HG03159 (cell line): Measurements from ENCODE around the gene PHC2.

Source experiments
- ATAC-seq: cut with Tn5 transposase; IDR thresholded peaks from one replicate; pipeline ENCODE4 v1.9.1; 2021; ENCODE audit warnings: mild to moderate bottlenecking, moderate library complexity; ENCODE audit not compliant: unreplicated experiment

The PHC2 gene, protein sequence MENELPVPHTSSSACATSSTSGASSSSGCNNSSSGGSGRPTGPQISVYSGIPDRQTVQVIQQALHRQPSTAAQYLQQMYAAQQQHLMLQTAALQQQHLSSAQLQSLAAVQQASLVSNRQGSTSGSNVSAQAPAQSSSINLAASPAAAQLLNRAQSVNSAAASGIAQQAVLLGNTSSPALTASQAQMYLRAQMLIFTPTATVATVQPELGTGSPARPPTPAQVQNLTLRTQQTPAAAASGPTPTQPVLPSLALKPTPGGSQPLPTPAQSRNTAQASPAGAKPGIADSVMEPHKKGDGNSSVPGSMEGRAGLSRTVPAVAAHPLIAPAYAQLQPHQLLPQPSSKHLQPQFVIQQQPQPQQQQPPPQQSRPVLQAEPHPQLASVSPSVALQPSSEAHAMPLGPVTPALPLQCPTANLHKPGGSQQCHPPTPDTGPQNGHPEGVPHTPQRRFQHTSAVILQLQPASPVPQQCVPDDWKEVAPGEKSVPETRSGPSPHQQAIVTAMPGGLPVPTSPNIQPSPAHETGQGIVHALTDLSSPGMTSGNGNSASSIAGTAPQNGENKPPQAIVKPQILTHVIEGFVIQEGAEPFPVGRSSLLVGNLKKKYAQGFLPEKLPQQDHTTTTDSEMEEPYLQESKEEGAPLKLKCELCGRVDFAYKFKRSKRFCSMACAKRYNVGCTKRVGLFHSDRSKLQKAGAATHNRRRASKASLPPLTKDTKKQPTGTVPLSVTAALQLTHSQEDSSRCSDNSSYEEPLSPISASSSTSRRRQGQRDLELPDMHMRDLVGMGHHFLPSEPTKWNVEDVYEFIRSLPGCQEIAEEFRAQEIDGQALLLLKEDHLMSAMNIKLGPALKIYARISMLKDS

GRCh38 chr1:33430692-33431593 is at the start of gene PHC2:
PHC2 (minus strand) TSS chr1:33431095; CDS start chr1:33375539, 55,556 bp downstream.
- ATAC-seq = peak; percentile 93

DNA sequence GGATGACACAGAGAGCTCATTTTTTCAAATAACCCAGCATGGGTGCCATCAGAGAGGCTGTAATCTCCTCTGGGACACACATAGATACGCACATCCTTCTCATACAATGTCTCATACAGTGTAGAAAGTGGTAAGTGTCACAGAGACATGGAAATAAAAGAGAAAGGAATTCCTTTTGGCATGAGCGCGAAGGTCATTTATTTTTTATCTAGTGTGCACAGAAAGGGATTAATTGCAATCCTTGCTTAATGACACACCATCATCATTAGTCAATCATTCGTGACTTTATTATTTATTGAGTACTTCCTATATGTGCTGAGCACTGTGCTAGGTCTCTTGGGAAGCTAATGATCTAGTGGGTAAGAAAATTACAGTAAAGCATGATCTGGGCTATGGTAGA is 46.6 kb upstream of the PHC2 start:
- ATAC-seq = no peak

GRCh38 chr1:33473900-33474299 is 43.0 kb upstream of the PHC2 start:
- no peak for ATAC-seq

DNA sequence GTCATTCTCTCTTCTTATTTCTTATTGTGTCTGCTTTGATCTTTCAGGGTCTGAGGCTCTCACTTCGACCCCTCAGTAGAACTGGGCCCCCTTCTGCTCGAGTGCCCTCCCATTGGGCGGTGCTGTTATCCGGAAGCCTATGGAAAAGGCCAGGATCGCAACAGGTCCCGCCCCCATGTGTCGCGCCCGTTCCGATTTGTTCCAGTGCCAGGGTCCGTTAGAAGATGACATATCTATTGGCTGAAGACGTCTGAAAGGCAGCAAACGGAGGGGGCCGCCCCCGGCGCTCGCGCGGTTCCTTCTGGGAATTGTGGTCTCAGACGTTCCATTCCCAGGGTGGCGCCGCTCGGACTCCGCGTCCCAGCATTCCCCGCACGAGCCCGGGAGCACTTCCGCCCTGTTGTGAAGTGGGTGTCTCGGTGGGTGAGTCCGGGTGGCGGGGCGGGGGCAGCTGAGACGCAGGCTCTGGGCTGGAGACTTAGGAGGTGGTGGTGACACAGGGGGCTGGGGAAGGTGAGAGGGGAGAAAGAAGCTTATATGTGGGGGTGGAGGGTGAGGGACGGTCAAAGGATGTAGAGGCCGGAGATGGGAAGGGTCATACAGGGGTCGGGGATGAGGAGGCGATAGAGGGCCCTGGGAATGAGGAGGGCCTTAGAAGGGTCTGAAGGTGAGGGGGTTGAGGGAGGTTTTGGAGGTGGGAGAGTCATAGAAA is 41.5 kb upstream of the PHC2 start, which contains the start of gene ZSCAN20:
TSS of gene ZSCAN20 (plus strand) at position 377 of the 712 bp plus-strand sequence. CDS start 6,644 bp downstream, outside the sequence.
- ATAC-seq = peak; percentile 93

DNA sequence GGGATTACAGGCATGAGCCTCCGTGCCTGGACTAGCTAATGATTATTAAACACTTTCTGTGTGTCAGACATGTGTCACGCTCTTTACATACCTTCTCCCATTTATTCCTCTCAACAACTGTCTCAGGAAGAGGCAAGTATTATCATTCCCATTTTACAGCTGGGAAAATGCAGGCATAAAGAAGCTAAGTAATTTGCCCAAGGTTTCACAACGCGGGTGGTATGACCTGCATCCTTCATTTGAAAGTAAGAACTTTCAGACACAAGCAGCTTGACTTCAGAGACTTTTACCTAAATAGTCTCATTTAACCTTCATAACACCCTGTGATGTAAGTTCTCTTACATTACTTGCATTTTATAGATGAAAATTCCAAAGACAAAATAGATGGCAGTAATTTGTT is 40.5 kb upstream of the PHC2 start:
- ATAC-seq = no peak

DNA sequence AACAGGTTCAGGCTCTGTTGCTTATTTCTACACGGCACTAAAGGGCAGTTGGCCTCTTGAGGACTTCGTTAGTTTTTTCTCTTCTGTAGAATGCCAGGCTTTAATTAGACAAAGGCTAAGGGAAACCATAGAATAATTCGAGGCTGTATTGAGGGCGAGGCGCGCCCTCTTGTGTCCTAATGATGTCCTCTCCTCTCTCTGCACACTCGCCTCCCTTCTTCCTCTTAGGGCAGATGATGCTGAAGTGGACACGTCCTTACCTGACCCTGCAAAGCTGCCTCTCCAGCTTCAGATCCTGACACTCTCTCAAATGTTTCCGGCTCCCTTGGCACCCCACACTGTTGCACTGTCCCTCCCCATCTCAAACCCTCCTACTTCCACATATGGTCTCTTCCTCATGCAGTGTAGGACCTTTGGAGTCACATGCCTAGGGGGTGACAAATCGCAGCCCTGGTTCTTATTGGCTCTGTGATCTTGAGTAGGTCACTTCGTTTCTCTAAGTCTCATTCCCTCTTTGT is 39.7 kb upstream of the PHC2 start:
- ATAC-seq = no peak

- no peak for ATAC-seq
Observed at GRCh38 chr1:33469691-33470090, 38.8 kb upstream of the PHC2 start.

DNA sequence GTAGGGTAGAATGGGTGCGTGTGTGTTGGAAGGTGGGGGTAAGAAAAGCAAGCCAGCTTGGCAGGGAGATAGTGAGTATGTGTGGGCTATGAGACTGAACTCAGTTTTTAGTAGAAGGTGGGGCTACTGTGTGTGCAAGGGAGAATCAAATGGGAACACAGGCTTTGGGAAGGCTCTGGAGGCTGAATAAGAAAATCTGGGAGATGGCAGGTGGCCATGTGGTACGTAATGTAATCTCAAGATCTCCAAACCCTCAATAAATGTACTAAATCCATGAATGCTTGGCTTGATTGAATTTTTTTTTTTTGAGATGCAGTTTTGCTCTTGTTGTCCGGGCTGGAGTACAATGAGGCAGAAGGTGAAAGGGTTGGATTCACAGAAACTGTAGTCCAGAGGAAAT is 38.1 kb upstream of the PHC2 start:
- ATAC-seq = no peak

GRCh38 chr1:33468531-33468930 is 37.6 kb upstream of the PHC2 start:
- ATAC-seq = no peak

DNA sequence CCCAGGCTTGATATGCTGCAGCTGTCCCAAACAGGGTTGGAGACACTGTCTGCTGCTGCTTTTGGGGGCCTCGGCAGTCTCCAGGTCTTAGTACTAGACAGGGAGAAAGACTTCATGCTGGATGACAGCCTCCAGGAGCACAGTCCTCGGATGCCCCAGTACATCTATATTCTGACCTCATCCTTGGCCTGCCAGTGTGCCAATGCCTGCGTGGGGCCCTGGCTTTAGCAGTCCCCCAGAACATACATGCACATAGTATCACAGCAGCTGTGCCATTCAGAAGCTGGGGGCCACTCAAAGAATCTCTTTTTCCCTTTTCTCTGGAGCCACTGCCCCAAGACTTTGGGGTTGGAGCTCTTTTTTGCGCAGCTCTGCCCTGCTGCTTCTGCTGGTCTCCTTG is 37.1 kb upstream of the PHC2 start:
- ATAC-seq = no peak

DNA sequence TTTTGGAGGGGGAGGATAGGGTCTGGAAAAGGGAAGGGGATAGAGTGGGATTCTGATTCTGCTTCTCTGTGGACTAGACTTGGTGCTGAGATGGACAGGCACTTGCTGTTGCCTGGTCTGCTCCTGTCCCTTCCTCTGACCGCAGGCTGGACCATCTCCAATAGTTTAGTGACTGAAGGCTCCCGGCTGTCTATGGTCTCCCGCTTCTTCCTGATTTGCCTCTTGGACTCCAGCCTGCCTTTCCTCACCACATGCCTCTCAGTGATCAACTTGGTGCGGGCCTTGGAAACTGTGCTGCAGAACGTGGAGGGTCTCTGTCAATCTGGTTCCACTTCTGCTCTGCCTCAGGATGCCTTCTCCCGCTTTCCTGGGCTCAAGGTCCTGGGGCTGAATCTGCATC is 35.3 kb upstream of the PHC2 start:
- no peak for ATAC-seq

DNA sequence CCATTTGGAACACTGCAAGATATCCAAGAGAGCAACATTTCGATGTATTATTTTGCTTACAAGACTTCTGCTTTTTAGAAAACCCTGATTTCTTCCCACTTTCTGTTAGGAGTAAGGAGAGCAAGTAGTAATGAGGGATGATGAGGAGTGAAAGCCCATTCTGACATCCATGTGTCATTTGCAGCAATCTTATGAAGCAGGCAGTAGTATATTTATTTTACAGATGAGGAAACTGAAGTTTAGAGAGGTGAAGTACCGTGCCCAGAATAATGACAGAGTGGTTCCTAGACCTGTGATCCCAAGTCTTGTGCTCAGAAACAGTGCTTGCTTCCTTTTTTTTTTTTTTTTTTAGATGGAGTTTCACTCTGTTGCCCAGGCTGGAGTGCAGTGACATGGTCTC is 34.4 kb upstream of the PHC2 start:
- no peak for ATAC-seq

GRCh38 chr1:33464552-33464951 is 33.7 kb upstream of the PHC2 start:
- ATAC-seq = no peak

- ATAC-seq = no peak
Observed at GRCh38 chr1:33462405-33463164, 31.7 kb upstream of the PHC2 start.

GRCh38 chr1:33460947-33461629 is 30.2 kb upstream of the PHC2 start:
- peak; percentile 77 for ATAC-seq

DNA sequence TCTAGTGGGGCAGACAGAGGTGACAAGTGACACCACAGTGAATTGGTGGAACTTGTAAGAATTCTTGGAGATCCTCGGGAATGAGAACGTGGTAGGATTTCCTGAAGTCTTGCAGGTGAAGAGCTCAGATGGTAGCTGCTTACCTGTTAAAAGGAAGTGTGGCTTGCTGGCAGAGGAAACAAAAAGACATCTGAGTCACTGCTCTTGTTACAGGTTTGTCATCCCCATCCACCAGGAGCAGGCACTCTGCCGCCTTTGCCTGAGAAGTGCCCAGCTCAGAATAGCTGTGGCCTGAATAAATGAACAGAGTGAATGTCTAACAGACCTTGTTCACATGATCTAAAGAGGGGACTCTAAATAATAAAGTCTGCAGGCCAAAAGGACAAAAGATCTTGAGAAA is 29.2 kb upstream of the PHC2 start:
- no peak for ATAC-seq

DNA sequence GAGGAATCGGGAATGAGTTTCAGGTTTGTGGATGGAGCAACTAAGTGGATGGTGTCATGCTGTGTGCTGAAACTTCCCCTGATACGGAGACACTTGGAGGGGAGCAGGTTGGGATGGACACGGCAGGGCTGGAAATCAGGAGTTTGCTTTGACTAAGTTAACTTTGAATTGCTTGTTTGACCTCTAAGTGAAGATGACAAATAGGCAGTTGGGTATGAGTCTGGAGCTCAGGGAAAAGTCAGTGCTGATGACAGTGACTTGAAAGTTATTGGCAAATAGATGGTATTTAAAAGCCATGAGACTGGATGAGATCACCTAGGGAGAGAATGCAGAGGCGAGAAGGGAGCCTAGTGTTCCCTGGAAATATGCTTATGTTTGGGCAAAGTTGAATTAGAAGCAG is 28.8 kb upstream of the PHC2 start:
- ATAC-seq = no peak

- no peak for ATAC-seq
Observed at GRCh38 chr1:33456502-33456886, 25.6 kb upstream of the PHC2 start.
